Cardiac septum (tissue), 1 donor: ENCODE measurements around the gene PTGIR. TPM values are rescaled to one million over a fixed set of nuclear protein-coding genes. Genes with fewer than 3 reads are reported as not detected.

ENCODE experiments used
- DNase-seq: peaks from one replicate; pipeline ENCODE4 v3.0.0-alpha.2; 2020; ENCODE audit warnings: low spot score
- intact Hi-C: fragments of 100-400 bp; cut with DNase I; formaldehyde crosslinking; loops from one replicate; pipeline ENCODE4 v1.14.0; 2022
- total RNA-seq: library from RNA; stranded (reverse); fragmentation: NEBNext Ultra II Directional; extraction: Animal tissue kit (Norgen Biotek cat#: 25700); gene quantifications from one replicate; pipeline ENCODE4 v1.2.1, GENCODE V29; 2021
- donor health status: DM: no; HTN: no; CAD: no.

The PTGIR gene
- total RNA-seq, 1 donor from 2014 or later, result 8.6 TPM

DNA sequence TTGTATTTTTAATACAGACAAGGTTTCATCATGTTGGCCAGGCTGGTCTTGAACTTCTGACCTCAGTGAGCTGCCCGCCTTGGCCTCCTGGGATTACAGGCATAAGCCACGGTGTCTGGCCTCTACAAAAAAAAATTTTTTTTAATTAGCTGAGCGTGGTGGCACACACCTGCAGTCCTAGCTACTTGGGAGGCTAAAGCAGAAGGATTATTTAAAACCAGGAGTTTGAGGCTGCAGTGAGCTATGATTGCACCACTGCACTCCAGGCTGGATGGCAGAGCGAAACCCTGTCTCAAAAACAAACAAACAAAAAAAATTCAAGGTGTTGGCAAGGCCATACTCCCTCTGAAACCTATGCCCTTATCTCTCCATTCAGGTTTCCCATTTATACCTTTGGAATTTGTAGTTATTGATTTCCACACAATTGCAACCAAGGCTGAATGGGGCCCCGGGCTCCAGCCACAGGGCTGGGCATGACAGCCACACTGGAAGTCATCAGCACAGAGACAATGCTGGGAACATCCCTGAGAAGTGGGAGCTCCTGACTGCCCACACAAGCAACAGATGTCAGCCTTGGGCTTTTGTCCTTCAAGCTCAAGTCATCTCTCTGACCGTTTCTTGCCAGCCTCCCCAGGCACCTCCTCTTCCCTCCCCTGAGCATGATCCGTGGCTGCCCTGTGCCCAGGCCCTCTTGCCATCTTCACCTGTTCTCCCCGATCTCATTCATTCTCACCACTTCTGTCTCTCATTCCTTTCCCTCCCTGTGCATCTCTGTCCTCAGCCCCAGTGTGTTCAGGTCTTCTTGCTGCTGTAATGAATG, 51.0 kb downstream of the PTGIR start:
- intact Hi-C loops, result no loop called here
- DNase-seq, result no peak

DNA sequence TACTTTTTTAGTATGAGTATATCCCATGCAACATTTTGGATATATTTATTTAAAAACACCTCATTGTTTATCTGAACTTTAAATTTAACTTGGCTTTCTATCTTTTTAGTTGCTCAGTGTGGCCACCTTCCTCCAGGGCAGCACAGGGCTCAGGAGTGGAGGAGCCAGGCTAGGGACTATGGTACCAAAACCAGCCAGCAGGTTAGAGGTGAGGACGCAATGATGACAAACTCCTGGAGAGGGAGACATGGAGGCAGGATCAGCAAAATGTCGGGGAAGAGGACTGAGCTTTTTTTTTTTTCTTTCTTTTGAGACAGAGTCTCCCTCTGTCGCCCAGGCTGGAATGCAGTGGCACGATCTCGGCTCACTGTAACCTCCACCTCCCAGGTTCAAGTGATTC, 53.4 kb downstream of the PTGIR start:
- intact Hi-C loops, result no loop called here
- no peak for DNase-seq

Other genes with a start within 250 kb of the PTGIR start
- gene CCDC8, start 211.5 kb downstream of the PTGIR start, total RNA-seq, result 34.2 TPM
- gene PNMA8C, start 196.2 kb downstream of the PTGIR start, total RNA-seq, result 0.16 TPM
- gene PNMA8A, start 153.5 kb downstream of the PTGIR start, total RNA-seq, result 11.1 TPM
- 0.75 TPM for gene PNMA8B, start 129.2 kb downstream of the PTGIR start, total RNA-seq
- gene CALM3, start 23.8 kb downstream of the PTGIR start, total RNA-seq, result 271 TPM
- gene GNG8, start 11.1 kb upstream of the PTGIR start, total RNA-seq, result not detected
- gene DACT3, start 36.1 kb upstream of the PTGIR start, total RNA-seq, result 23.8 TPM
- 13.3 TPM for gene PRKD2, start 92.0 kb upstream of the PTGIR start, total RNA-seq
- 24.2 TPM for gene FKRP, start 121.0 kb upstream of the PTGIR start, total RNA-seq
- 54.2 TPM for gene STRN4, start 121.4 kb upstream of the PTGIR start, total RNA-seq
- 6.8 TPM for gene SLC1A5, start 163.5 kb upstream of the PTGIR start, total RNA-seq
- 77.3 TPM for gene AP2S1, start 225.8 kb upstream of the PTGIR start, total RNA-seq
- 93.0 TPM for gene ARHGAP35, start 235.9 kb upstream of the PTGIR start, total RNA-seq